ENCODE measurements around the gene ISL2.

ISL2 gene

GRCh38 chr15:76328958-76329357, 7.6 kb upstream of the ISL2 start:
- H3K4me3 ChIP-seq (IDR thresholded peaks at IDR 0.05; ENCODE audit: insufficient read depth, low read depth, low read length): no peak overlapping the region
- no peaks in the 10 kb centered on the region for H4K20me1 ChIP-seq (ENCODE audit: insufficient read depth)
- no peak overlapping the region for H3K9ac ChIP-seq
- TF ChIP-seq CTCF (conservative IDR thresholded peaks at IDR 0.05; ENCODE audit: low read depth, low read length): no peak
- no peaks in the 10 kb centered on the region for H3K36me3 ChIP-seq (ENCODE audit: insufficient read depth)
- H3K79me2 ChIP-seq (ENCODE audit: insufficient read depth, low read depth): no peaks in the 10 kb centered on the region
- no peak overlapping the region for H3K4me2 ChIP-seq
- no peak overlapping the region for H3K27ac ChIP-seq
- no peak overlapping the region for H2AFZ ChIP-seq (ENCODE audit: low read depth)
- H3K4me1 ChIP-seq (ENCODE audit: low read depth, poor library complexity, severe bottlenecking): no peaks in the 10 kb centered on the region
- no peaks in the 10 kb centered on the region for H3K27me3 ChIP-seq (ENCODE audit: insufficient read depth, low read depth)

GRCh38 chr15:76330080-76330680, 6.4 kb upstream of the ISL2 start:
- Histone ChIP-seq H3K4me1 (ENCODE audit: low read depth, poor library complexity, severe bottlenecking) (no peaks in the 10 kb centered on the region), H3K9ac (no peak overlapping the region), H3K4me3 (IDR thresholded peaks at IDR 0.05; ENCODE audit: insufficient read depth, low read depth, low read length) (no peak overlapping the region), H3K79me2 (ENCODE audit: insufficient read depth, low read depth) (no peaks in the 10 kb centered on the region), H3K4me2 (no peak overlapping the region), H2AFZ (ENCODE audit: low read depth) (no peak overlapping the region), H3K27me3 (ENCODE audit: insufficient read depth, low read depth) (no peaks in the 10 kb centered on the region), H3K27ac (no peak overlapping the region), H3K36me3 (ENCODE audit: insufficient read depth) (no peaks in the 10 kb centered on the region), H4K20me1 (ENCODE audit: insufficient read depth) (no peaks in the 10 kb centered on the region)
- peak; percentile 35 for TF ChIP-seq CTCF (conservative IDR thresholded peaks at IDR 0.05; ENCODE audit: low read depth, low read length)

GRCh38 chr15:76332796-76333195, 3.8 kb upstream of the ISL2 start:
- Histone ChIP-seq H3K4me3 (IDR thresholded peaks at IDR 0.05; ENCODE audit: insufficient read depth, low read depth, low read length) (no peak overlapping the region), H3K36me3 (ENCODE audit: insufficient read depth) (no peaks in the 10 kb centered on the region), H4K20me1 (ENCODE audit: insufficient read depth) (no peaks in the 10 kb centered on the region), H2AFZ (ENCODE audit: low read depth) (no peak overlapping the region), H3K4me1 (ENCODE audit: low read depth, poor library complexity, severe bottlenecking) (peaks cover 4% of the 10 kb centered on the region), H3K79me2 (ENCODE audit: insufficient read depth, low read depth) (no peaks in the 10 kb centered on the region), H3K27ac (no peak overlapping the region), H3K9ac (no peak overlapping the region), H3K27me3 (ENCODE audit: insufficient read depth, low read depth) (no peaks in the 10 kb centered on the region), H3K4me2 (no peak overlapping the region)
- no peak for TF ChIP-seq CTCF (conservative IDR thresholded peaks at IDR 0.05; ENCODE audit: low read depth, low read length)

GRCh38 chr15:76333309-76333708, 3.3 kb upstream of the ISL2 start:
- Histone ChIP-seq H3K79me2 (ENCODE audit: insufficient read depth, low read depth) (no peaks in the 10 kb centered on the region), H3K4me3 (IDR thresholded peaks at IDR 0.05; ENCODE audit: insufficient read depth, low read depth, low read length) (no peak overlapping the region), H4K20me1 (ENCODE audit: insufficient read depth) (no peaks in the 10 kb centered on the region), H3K9ac (no peak overlapping the region), H3K27ac (no peak overlapping the region), H3K27me3 (ENCODE audit: insufficient read depth, low read depth) (no peaks in the 10 kb centered on the region), H3K36me3 (ENCODE audit: insufficient read depth) (no peaks in the 10 kb centered on the region), H3K4me2 (no peak overlapping the region), H3K4me1 (ENCODE audit: low read depth, poor library complexity, severe bottlenecking) (peaks cover 4% of the 10 kb centered on the region), H2AFZ (ENCODE audit: low read depth) (no peak overlapping the region)
- TF ChIP-seq CTCF (conservative IDR thresholded peaks at IDR 0.05; ENCODE audit: low read depth, low read length): no peak
